ENCODE data around the gene NAT14.

Gene NAT14

GRCh38 chr19:55441692-55442321 is 43.2 kb upstream of the NAT14 start:
- no peak for TF ChIP-seq CTCF (conservative IDR thresholded peaks at IDR 0.05; ENCODE audit: low read depth, low read length)
- DNase-seq (ENCODE audit: low read depth) = no peak
- H3K4me3 ChIP-seq (ENCODE audit: low read length) = no peak overlapping the region

GRCh38 chr19:55442372-55442961 is 42.5 kb upstream of the NAT14 start:
- DNase-seq (ENCODE audit: low read depth) = no peak
- TF ChIP-seq CTCF (conservative IDR thresholded peaks at IDR 0.05; ENCODE audit: low read depth, low read length) = no peak
- H3K4me3 ChIP-seq (ENCODE audit: low read length) = no peak overlapping the region

- TF ChIP-seq CTCF (conservative IDR thresholded peaks at IDR 0.05; ENCODE audit: low read depth, low read length) = no peak
- DNase-seq (ENCODE audit: low read depth) = no peak
- no peak within 1 kb of the TSS for H3K4me3 ChIP-seq (ENCODE audit: low read length)
These were observed 41.8 kb upstream of the NAT14 start, which contains the start of gene SHISA7 for GRCh38 chr19:55443045-55443823. Gene SHISA7, minus strand, starts transcription at chr19:55443300. Its CDS starts 437 bp downstream, at chr19:55442863.

GRCh38 chr19:55443824-55444480 is 41.0 kb upstream of the NAT14 start:
- no peak for DNase-seq (ENCODE audit: low read depth)
- TF ChIP-seq CTCF (conservative IDR thresholded peaks at IDR 0.05; ENCODE audit: low read depth, low read length) = no peak
- H3K4me3 ChIP-seq (ENCODE audit: low read length) = no peak overlapping the region

GRCh38 chr19:55444646-55445045 is 40.3 kb upstream of the NAT14 start:
- H3K4me3 ChIP-seq (ENCODE audit: low read length) = no peak overlapping the region
- TF ChIP-seq CTCF (conservative IDR thresholded peaks at IDR 0.05; ENCODE audit: low read depth, low read length) = no peak
- DNase-seq (ENCODE audit: low read depth) = no peak

- DNase-seq (ENCODE audit: low read depth) = no peak
- H3K4me3 ChIP-seq (ENCODE audit: low read length) = no peak overlapping the region
- TF ChIP-seq CTCF (conservative IDR thresholded peaks at IDR 0.05; ENCODE audit: low read depth, low read length) = no peak
These were observed 38.9 kb upstream of the NAT14 start for GRCh38 chr19:55446060-55446459.
